Endothelial cell of umbilical vein (primary cell): ENCODE measurements around the gene TBX1. TPM values are rescaled to one million over a fixed set of nuclear protein-coding genes. Genes with fewer than 3 reads are reported as not detected.

ENCODE experiments used
- BruUV-seq: library from RNA; stranded (reverse); fragments of 400-500 nt; replicated peaks from 2 replicates; lab custom pipeline; 2021; lab: Mats Ljungman, UMichigan
- CTCF ChIA-PET: fragments of 300-600, 350-600 bp; sonication (Branson Sonifier 250); formaldehyde crosslinking; loops from one replicate; lab custom pipeline; 2021; ENCODE audit warnings: antibody characterized with exemption, inconsistent platforms; lab: Charles Lee
- POLR2A ChIA-PET: fragments of 300-600, 350-600 bp; sonication (Branson Sonifier 250); formaldehyde crosslinking; loops from one replicate; lab custom pipeline; 2021; ENCODE audit warnings: antibody characterized with exemption, inconsistent platforms; lab: Charles Lee
- DNase-seq: peaks from one replicate; pipeline ENCODE4 v3.0.0-alpha.2; 2011; ENCODE audit warnings: low read depth, low spot score
- FAIRE-seq: peaks from 2 replicates; lab custom pipeline; 2011; peaks lifted over from hg19 to GRCh38; lab: Jason Lieb, UNC
- H2AFZ ChIP-seq: 2 replicates; pipeline ENCODE4 v1.6.0; 2012; ENCODE audit warnings: low read depth, low read length, control low read depth, inconsistent platforms
- H3K27ac ChIP-seq: 2 replicates; pipeline ENCODE4 v1.5.1; 2011; ENCODE audit warnings: low read depth, mild to moderate bottlenecking, control low read depth, low read length, moderate library complexity; ENCODE audit not compliant: insufficient read depth
- H3K27me3 ChIP-seq, 2 experiments: 2 replicates each; pipeline versions ENCODE4 v1.6.0 to v1.6.1; 2011; ENCODE audit warnings: low read length in 2 of 2, mixed read lengths in 1 of 2; ENCODE audit not compliant: control insufficient read depth in 2 of 2, insufficient read depth in 2 of 2
- H3K36me3 ChIP-seq, 2 experiments: 2 replicates in 1 of 2; 3 replicates in 1 of 2; pipeline ENCODE4 v1.5.1; 2011; ENCODE audit warnings: low read length in 2 of 2, mild to moderate bottlenecking in 1 of 2, moderate library complexity in 1 of 2; ENCODE audit not compliant: control insufficient read depth in 2 of 2, insufficient read depth in 2 of 2; ENCODE audit errors: extremely low read depth in 1 of 2
- H3K4me1 ChIP-seq: 3 replicates; pipeline ENCODE4 v1.5.1; 2011; ENCODE audit warnings: mild to moderate bottlenecking, low read length; ENCODE audit not compliant: control insufficient read depth, insufficient read depth; ENCODE audit errors: extremely low read depth
- H3K4me2 ChIP-seq: 2 replicates; pipeline ENCODE4 v1.6.1; 2011; ENCODE audit warnings: low read length, control low read depth, mixed read lengths; ENCODE audit not compliant: insufficient read depth
- H3K4me3 ChIP-seq, 3 experiments: fragments of 200-600 bp in 1 of 3; sonication (generic), shearing (Covaris generic) in 1 of 3; replicated peaks in 1 of 3; 2 replicates each; pipeline ENCODE4 v1.5.1; 2011 to 2016; ENCODE audit warnings: control low read depth in 3 of 3, low read length in 3 of 3, mild to moderate bottlenecking in 2 of 3, inconsistent platforms in 1 of 3, low read depth in 1 of 3, moderate library complexity in 1 of 3; ENCODE audit not compliant: insufficient read depth in 1 of 3
- H3K79me2 ChIP-seq: 2 replicates; pipeline ENCODE4 v1.6.0; 2012; ENCODE audit warnings: low read length, inconsistent platforms; ENCODE audit not compliant: control insufficient read depth, insufficient read depth
- H3K9ac ChIP-seq: replicated peaks from 2 replicates; pipeline ENCODE3; 2011; ENCODE audit warnings: low read length, control low read depth; ENCODE audit not compliant: insufficient read depth; ENCODE audit errors: extremely low read depth
- H3K9me1 ChIP-seq: replicated peaks from 3 replicates; pipeline ENCODE4 v1.6.0; 2011; ENCODE audit warnings: mild to moderate bottlenecking, low read length; ENCODE audit not compliant: control insufficient read depth, insufficient read depth; ENCODE audit errors: extremely low read depth
- H3K9me3 ChIP-seq: replicated peaks from 2 replicates; pipeline ENCODE4 v1.5.1; 2012; ENCODE audit warnings: low read length, inconsistent platforms; ENCODE audit not compliant: control insufficient read depth, insufficient read depth
- H4K20me1 ChIP-seq: replicated peaks from 2 replicates; pipeline ENCODE3; 2011; ENCODE audit warnings: mild to moderate bottlenecking, low read length; ENCODE audit not compliant: control insufficient read depth, insufficient read depth; ENCODE audit errors: extremely low read depth
- EZH2 ChIP-seq: IDR thresholded peaks from 2 replicates; pipeline ENCODE4 v1.6.1; 2012; ENCODE audit warnings: borderline replicate concordance, low read depth, mild to moderate bottlenecking, moderate library complexity, low read length, inconsistent platforms; ENCODE audit not compliant: severe bottlenecking
- FOS ChIP-seq: IDR thresholded peaks from 2 replicates; pipeline ENCODE4 v1.6.1; 2011; ENCODE audit warnings: mild to moderate bottlenecking, low read length, moderate library complexity, borderline replicate concordance; ENCODE audit not compliant: insufficient read depth
- MYC ChIP-seq: IDR thresholded peaks from one replicate; pipeline ENCODE4 v1.6.1; 2011; ENCODE audit warnings: mild to moderate bottlenecking, low read depth, low read length
- POLR2A ChIP-seq: IDR thresholded peaks from 2 replicates; pipeline ENCODE4 v1.6.1; 2012; ENCODE audit warnings: low read depth, mild to moderate bottlenecking, control low read depth, low read length
- dilution Hi-C: fragments of 300-500 bp; cut with MboI; formaldehyde crosslinking; loops from one replicate; pipeline ENCODE4 v1.15.0; 2019; ENCODE audit warnings: low sequenced_read_pairs; ENCODE audit not compliant: extremely low pct_ligation_motif_present
- intact Hi-C: fragments of 100-400 bp; cut with micrococcal nuclease; formaldehyde crosslinking; loops from one replicate; pipeline ENCODE4 v1.10.0; 2022
- polyA plus RNA-seq, 4 experiments: library from polyadenylated mRNA; depleted of rRNA in 3 of 4; stranded (reverse) in 3 of 4; unstranded in 1 of 4; fragments of >200 nt; gene quantifications; 2 replicates each; pipeline versions ENCODE4 v1.2.1 to v1.2.3, GENCODE V29; 2011 to 2012; ENCODE audit warnings: missing spikeins in 1 of 4
- total RNA-seq: library from RNA; stranded (reverse); gene quantifications from 2 replicates; pipeline ENCODE4 v1.2.3, GENCODE V29; 2021
- TF ChIP-seq, protein P1 (sequence below): IDR thresholded peaks from 2 replicates; pipeline ENCODE4 v1.6.1; 2011; ENCODE audit not compliant: insufficient read depth, insufficient read length

TBX1 gene
- total and polyA plus RNA-seq, 2 donors (not counting 3 experiments of a cell fraction or from before 2014, with no cell fraction given) = 11.0 to 30.2 TPM

DNA sequence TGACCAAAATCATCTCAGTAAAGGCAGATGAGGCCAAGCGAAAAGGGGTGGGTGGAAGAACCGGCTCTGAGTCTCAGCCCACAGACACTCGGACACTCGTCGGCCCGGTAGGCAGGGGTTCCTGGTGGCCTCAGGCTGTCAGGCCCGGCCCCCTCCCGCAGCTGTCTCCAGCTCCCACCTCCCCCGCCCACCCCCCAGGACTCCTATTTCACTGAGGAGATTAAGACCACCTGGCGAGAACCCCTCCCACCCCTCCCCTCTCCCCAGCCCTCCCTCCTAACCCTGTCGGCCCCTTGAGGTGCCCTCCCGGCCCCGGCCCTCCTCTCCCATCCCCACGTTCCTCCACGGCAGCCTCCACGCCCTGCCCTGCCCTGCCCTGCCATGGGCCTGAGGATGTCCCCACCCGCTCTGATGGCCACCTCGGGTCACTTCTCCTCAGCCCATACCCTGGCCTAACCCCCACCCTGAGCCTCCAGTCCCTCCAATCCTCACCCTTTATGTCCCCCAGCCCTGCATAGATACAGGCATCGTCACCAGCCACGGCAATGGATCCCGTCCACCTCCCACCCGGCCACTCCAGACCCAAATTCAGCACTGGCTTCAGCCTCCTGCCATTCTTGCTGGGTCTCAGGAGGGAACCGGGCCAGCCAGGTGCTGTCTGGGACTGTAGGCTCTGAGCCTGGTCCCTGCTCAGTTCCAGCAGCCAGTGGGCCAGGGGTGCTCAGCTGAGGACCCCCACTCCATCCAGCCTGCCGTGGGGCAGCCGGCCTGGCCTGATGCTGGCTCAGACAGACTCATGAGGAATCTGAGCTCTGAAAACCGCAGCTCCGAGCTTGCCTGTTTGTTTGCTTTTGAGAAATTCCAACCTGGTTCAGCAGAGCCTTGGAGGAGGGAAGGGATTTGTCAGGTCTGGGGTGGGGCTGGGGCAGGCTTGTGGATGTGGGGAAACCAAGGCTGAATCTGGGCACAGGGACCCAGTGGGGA, 9.8 kb upstream of the TBX1 start:
- ChIA-PET CTCF (interaction anchor here (1.2 to 3.5 kb wide), 4 partner anchors 20 to 159 kb away, joined by 3 to 20 read pairs (median 10); no protein-coding TSS in a partner anchor), POLR2A (no interaction called here)
- no peaks in the 10 kb centered on the region for H3K9me3 ChIP-seq
- H3K27ac ChIP-seq = no peak overlapping the region
- intact Hi-C loops (no loop called here), dilution Hi-C loops (no loop called here)
- H3K4me3 ChIP-seq = no peak overlapping the region
- no peaks in the 10 kb centered on the region for H3K36me3 ChIP-seq
- H3K27me3 ChIP-seq = peaks cover 14 to 21% of the 10 kb centered on the region in 2 experiments
- H4K20me1 ChIP-seq = no peaks in the 10 kb centered on the region
- H3K79me2 ChIP-seq = no peaks in the 10 kb centered on the region
- H3K9me1 ChIP-seq = no peaks in the 10 kb centered on the region
- no peak for DNase-seq
- H3K4me2 ChIP-seq = no peak overlapping the region
- TF ChIP-seq MYC (no peak), POLR2A (no peak)
- TF ChIP-seq, protein P1, sequence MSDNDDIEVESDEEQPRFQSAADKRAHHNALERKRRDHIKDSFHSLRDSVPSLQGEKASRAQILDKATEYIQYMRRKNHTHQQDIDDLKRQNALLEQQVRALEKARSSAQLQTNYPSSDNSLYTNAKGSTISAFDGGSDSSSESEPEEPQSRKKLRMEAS = no peak
- H3K9ac ChIP-seq = no peak overlapping the region
- no peak for FAIRE-seq
- H2AFZ ChIP-seq = no peak overlapping the region
- peaks cover 5% of the 10 kb centered on the region for H3K4me1 ChIP-seq
- BruUV-seq = no TSS peak

DNA sequence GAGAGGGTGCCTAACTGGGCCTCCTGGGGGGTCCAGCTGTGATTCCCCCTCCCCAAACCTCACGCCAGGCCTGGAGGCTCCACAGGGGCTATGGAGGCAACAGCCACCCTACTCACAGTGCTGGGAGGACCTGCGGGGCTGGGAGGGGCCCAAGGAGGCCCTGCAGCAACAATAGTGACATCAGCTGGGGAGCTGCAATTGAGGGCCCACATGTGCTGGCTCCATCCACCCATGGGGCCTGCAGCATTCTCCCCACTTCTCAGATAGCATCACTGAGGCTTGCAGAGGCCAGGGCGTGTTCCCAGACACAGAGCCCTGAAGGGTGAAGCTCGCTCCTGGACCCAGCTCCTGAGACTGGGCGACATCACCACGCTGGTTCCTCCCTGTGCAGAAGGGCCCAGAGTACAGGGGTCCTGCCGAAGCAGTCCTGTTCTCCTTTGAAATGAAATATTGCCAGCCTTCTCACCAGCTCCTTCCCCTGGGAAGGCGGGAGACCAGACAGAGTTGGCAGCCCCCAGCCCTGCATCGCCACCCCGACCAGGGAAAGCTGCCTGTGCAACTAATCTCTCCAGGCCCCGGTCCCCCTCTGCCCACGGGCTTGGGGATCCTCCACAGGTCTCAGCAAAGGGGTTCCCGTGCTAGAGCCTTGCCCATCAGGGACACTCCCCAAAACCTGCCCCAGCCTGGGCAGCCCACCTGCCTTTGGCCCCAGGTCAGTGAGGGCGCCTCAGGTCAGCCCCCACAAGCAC, 8.9 kb upstream of the TBX1 start:
- TF ChIP-seq EZH2 (no peak), FOS (no peak), POLR2A (no peak)
- TF ChIP-seq, protein P1 = no peak
- no peaks in the 10 kb centered on the region for H3K79me2 ChIP-seq
- no peak overlapping the region for H3K9ac ChIP-seq
- intact Hi-C loops = no loop called here
- H3K36me3 ChIP-seq = no peaks in the 10 kb centered on the region
- H4K20me1 ChIP-seq = no peaks in the 10 kb centered on the region
- ChIA-PET POLR2A (no interaction called here), CTCF (interaction anchor here (0.8 to 3.5 kb wide), 3 partner anchors 19 to 158 kb away, joined by 3 to 20 read pairs (median 3); no protein-coding TSS in a partner anchor)
- no peak overlapping the region for H3K4me3 ChIP-seq
- peaks cover 21 to 30% of the 10 kb centered on the region in 2 experiments for H3K27me3 ChIP-seq
- H2AFZ ChIP-seq = no peak overlapping the region
- FAIRE-seq (no peak), DNase-seq (no peak)
- H3K9me3 ChIP-seq = no peaks in the 10 kb centered on the region
- dilution Hi-C loops = no loop called here
- no TSS peak for BruUV-seq
- H3K4me2 ChIP-seq = no peak overlapping the region
- no peaks in the 10 kb centered on the region for H3K9me1 ChIP-seq
- no peaks in the 10 kb centered on the region for H3K4me1 ChIP-seq
- H3K27ac ChIP-seq = no peak overlapping the region
